Endothelial cell (in vitro differentiated cells): Measurements from ENCODE around the gene CFAP54. TPM values are rescaled to one million over a fixed set of nuclear protein-coding genes. Genes with fewer than 3 reads are reported as not detected.

Experiments used
- DNase-seq: peaks from one replicate; pipeline ENCODE4 v3.0.0; 2021; ENCODE audit warnings: low spot score
- H3K27ac Mint-ChIP-seq: one replicate; pipeline ENCODE4 v1.8.0; 2021; ENCODE audit warnings: mixed read lengths, inconsistent platforms; ENCODE audit not compliant: unreplicated experiment
- H3K27me3 Mint-ChIP-seq: one replicate; pipeline ENCODE4 v1.8.0; 2021; ENCODE audit warnings: mild to moderate bottlenecking, moderate library complexity, mixed read lengths, inconsistent platforms; ENCODE audit not compliant: unreplicated experiment
- H3K36me3 Mint-ChIP-seq: one replicate; pipeline ENCODE4 v1.8.0; 2021; ENCODE audit warnings: mild to moderate bottlenecking, low read depth, mixed read lengths, inconsistent platforms; ENCODE audit not compliant: unreplicated experiment
- H3K4me1 Mint-ChIP-seq: one replicate; pipeline ENCODE4 v1.8.0; 2021; ENCODE audit warnings: mild to moderate bottlenecking, mixed read lengths, inconsistent platforms; ENCODE audit not compliant: unreplicated experiment
- H3K4me3 Mint-ChIP-seq: one replicate; pipeline ENCODE4 v1.8.0; 2021; ENCODE audit warnings: mild to moderate bottlenecking, mixed read lengths, inconsistent platforms; ENCODE audit not compliant: unreplicated experiment
- H3K9me3 Mint-ChIP-seq: one replicate; pipeline ENCODE4 v1.8.0; 2021; ENCODE audit warnings: mixed read lengths, inconsistent platforms; ENCODE audit not compliant: unreplicated experiment
- CTCF ChIP-seq: fragments of 200-600 bp; sonication (generic); IDR thresholded peaks from one replicate; pipeline ENCODE4 v1.5.0; 2021; ENCODE audit warnings: antibody characterized with exemption; ENCODE audit not compliant: unreplicated experiment
- total RNA-seq: library from RNA; stranded (reverse); fragmentation: NEBNext Ultra II Directional; extraction: Animal tissue kit (Norgen Biotek cat#: 25700); gene quantifications from one replicate; pipeline ENCODE4 v1.2.1, GENCODE V29; 2021; ENCODE audit not compliant: unreplicated experiment

CFAP54 gene
- total RNA-seq, 1 donor from 2014 or later: 2.5 TPM

- no peak overlapping the region for H3K27ac Mint-ChIP-seq
- no peaks in the 10 kb centered on the region for H3K36me3 Mint-ChIP-seq
- DNase-seq: no peak
- H3K9me3 Mint-ChIP-seq: no peaks in the 10 kb centered on the region
- H3K4me1 Mint-ChIP-seq: peaks cover 4% of the 10 kb centered on the region
- peaks cover 1% of the 10 kb centered on the region for H3K27me3 Mint-ChIP-seq
- no peak for TF ChIP-seq CTCF
- H3K4me3 Mint-ChIP-seq: no peak overlapping the region
These were observed 32.7 kb downstream of the CFAP54 start for GRCh38 chr12:96521895-96522682.

DNA sequence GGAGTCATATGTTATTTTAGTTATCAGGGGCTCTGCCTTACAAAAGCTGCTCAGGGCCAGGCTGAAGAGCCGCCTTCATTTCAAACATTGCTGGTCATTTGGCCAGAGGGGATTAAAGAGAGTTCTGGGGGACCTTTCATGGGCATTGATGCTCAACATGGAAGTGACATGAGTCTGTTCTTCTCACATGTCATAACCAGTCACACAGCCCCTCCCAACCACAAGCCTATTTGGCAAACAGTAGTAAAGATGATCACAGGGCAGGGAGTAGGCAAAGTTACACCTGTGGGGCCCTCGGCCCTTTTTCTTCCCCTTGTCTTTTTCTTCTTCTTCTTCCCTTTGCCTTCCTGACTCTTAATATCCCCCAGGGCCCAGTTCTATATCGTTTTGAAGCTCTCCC lies 33.3 kb downstream of the CFAP54 start:
- H3K4me1 Mint-ChIP-seq: peaks cover 4% of the 10 kb centered on the region
- H3K27me3 Mint-ChIP-seq: peaks cover 1% of the 10 kb centered on the region
- TF ChIP-seq CTCF: no peak
- H3K4me3 Mint-ChIP-seq: no peak overlapping the region
- no peaks in the 10 kb centered on the region for H3K36me3 Mint-ChIP-seq
- DNase-seq: no peak
- H3K27ac Mint-ChIP-seq: no peak overlapping the region
- no peaks in the 10 kb centered on the region for H3K9me3 Mint-ChIP-seq

DNA sequence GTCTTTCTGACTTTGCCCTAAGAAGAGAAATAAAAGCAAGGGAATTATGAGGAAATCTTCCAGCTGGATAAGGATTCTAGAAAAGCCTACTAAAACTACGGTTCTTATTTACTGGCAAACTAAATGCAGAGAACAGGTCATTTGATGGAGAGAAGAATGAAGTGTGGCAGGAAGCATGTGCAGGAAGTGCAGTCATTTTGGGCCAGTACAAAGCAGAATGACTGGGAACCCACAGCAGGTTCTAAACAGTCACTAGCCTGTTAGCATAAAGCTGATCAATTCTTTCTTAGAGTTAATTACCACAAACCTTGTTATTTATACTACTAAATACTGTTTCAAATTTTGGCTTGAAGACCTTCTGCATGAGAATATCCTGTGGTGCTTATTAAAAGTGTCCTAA lies 36.7 kb downstream of the CFAP54 start:
- H3K36me3 Mint-ChIP-seq: no peaks in the 10 kb centered on the region
- no peak for TF ChIP-seq CTCF
- H3K27me3 Mint-ChIP-seq: no peaks in the 10 kb centered on the region
- H3K4me1 Mint-ChIP-seq: peaks cover 4% of the 10 kb centered on the region
- H3K27ac Mint-ChIP-seq: no peak overlapping the region
- no peak for DNase-seq
- no peak overlapping the region for H3K4me3 Mint-ChIP-seq
- no peaks in the 10 kb centered on the region for H3K9me3 Mint-ChIP-seq

- H3K27me3 Mint-ChIP-seq: no peaks in the 10 kb centered on the region
- DNase-seq: no peak
- no peaks in the 10 kb centered on the region for H3K9me3 Mint-ChIP-seq
- no peak overlapping the region for H3K27ac Mint-ChIP-seq
- no peak for TF ChIP-seq CTCF
- H3K4me3 Mint-ChIP-seq: no peak overlapping the region
- H3K4me1 Mint-ChIP-seq: peaks cover 4% of the 10 kb centered on the region
- no peaks in the 10 kb centered on the region for H3K36me3 Mint-ChIP-seq
These were observed 40.5 kb downstream of the CFAP54 start for GRCh38 chr12:96529912-96530311.

GRCh38 chr12:96534339-96534738 lies 45.0 kb downstream of the CFAP54 start:
- Mint-ChIP-seq H3K9me3 (no peaks in the 10 kb centered on the region), H3K27ac (no peak overlapping the region), H3K36me3 (no peaks in the 10 kb centered on the region), H3K27me3 (peaks cover 2% of the 10 kb centered on the region), H3K4me1 (no peaks in the 10 kb centered on the region), H3K4me3 (no peak overlapping the region)
- DNase-seq: no peak
- TF ChIP-seq CTCF: no peak
